HG03342 (cell line): ENCODE measurements around the gene RNF5.
"Not testable (repeated sequence)": the region's sequence is repeated elsewhere in the genome, so short reads cannot be mapped to it uniquely, and the experiment has no call there.

Experiments used
- ATAC-seq: cut with Tn5 transposase; IDR thresholded peaks from one replicate; pipeline ENCODE4 v1.9.1; 2021; ENCODE audit warnings: mild to moderate bottlenecking, moderate library complexity; ENCODE audit not compliant: unreplicated experiment

RNF5 gene

DNA sequence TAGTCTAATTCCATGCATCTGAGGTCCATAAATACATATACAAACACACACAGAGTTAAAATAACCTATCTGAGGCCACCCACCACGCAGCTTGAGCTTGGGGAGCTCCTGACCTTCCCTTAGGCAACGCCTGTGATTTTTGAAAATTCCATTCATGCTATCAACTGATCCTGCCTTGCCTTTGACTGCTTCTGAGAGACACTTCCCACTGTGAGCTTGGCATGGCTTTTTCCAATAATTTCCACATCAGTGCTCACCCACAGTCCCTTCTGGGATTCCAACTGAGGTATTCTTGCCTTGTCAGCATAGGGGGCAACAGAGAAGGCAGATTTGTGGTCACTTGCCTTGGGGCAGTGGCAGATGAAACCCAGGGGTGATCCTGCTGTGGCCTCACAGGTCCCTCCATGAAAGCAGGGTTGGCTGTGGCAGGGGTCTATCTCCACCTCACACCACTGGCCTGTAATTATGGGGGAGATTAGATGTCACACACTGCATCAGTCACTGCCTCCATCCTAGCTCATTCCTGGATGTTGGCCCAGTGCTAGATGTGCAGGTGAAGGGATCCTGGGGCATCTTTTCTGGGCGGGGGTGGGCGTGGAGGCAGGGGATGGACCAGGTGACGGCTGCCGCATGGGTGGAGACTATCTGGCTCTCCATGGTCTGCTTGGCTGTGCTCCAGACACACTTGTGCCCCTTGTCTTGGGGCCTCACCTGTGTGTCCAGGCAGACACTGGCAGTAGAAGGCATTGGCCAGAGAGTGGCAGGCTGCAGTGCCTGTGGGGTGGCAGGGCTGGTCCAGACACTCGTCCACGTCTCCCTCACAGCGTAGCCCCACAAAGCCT, 25.4 kb downstream of the RNF5 start:
- ATAC-seq, result no peak

DNA sequence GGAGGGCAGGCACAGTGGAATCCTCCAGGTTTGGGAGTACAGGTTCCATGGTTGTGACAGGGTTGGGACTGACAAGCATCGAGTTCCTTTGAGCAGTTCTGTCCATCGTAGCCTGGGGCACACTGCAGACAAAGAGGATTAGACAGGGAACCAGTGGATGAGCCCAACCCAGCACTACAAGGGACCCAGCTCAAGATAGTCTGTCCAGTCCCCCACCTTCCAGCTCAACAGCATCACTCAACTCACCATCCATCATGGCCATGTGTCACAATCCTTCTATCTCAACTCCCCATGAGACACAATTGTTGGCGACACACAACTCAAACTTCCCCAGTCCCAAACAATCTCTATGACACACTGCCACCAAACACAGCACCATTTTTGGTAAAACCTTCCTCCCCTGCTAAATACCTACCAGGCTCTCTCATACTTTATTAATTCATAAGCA, 26.1 kb downstream of the RNF5 start:
- no peak for ATAC-seq

DNA sequence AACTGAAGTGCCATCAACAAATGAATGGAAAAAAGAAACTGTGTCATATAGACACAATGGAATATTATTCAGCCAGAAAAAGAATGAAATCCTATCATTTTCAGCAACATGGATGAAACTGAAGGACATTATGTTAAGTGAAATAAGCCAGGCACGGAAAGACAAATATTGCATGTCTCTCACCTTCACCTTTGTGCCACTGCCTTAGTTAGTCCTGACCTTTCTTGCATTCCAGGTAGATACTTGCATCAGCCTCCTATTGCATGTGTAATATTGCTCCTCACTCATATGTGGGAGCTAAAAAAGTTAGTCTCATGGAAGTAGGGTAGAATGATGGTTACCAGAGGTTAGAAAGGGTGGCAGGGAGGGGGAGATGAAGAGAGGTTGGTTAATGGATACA, 30.8 kb downstream of the RNF5 start:
- ATAC-seq, result no peak

DNA sequence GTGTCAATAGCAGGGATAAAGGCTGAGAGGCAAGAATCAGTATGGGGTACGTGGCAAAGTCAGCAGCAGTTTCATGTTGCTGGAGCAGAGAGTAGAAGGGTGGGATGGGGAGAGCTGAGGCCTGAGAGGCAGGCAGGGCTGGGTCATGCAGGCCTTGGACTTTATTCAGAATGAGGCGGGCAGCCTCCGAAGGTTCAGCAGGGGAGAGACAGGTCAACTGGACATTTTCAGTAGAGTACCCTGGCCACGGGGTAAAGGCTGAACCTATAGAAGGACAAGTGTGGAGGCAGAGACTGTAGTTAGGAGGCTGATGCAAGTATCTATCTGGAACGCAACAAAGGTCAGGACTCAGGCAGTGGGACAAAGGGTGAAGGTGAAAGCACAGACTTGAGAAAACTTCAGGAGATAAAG, 32.0 kb downstream of the RNF5 start:
- ATAC-seq, result no peak

DNA sequence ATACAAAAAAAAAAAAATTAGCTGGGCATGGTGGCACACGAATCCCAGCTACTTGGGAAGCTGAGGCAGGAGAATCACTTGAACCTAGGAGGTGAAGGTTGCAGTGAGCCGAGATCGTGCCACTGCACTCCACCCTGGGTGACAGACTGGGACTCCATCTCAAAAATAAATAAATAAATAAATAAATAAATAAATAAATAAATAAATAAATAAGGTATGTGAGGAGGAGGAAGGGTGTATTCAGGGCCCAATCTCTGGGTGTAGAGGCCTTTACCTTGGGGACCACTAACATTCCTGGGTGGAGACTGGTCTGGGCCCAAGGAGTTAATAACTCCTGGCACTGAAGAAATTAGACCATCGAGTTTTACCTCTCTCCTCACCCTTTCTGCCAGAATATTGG, 33.2 kb downstream of the RNF5 start:
- not testable (repeated sequence) for ATAC-seq

DNA sequence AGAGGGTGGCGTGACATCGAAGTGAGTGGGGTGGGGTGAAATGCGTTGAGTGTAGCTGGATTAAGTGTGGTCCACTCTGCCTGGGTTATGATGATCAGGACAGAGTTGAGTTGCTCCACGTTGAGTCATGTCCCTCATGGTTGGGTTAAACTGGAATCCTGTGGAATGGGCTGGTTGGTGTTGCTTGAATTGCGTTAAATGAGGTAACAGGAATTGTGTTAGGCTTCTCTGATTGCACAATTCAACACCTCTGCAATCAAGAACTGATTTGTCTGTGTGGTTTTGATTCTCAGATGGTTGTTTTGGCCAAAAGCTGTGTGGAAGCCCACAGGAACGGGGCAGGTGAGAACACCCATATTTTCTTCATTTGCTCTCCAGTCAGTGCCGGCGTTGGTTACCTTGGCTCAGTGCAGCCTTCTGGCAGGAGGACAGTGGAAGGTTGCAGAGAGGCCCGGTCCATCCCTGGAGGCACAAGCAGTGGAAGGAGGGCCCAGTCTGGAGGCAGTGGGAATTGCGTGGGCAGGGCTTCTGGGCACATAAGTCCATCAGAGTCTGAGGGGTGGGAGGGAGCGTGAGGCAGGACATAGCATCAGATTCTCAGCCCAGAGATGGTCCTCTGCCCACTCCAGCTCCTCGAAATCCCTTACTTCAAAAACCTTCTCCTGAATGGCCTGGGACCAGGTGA, 34.0 kb downstream of the RNF5 start:
- no peak for ATAC-seq

DNA sequence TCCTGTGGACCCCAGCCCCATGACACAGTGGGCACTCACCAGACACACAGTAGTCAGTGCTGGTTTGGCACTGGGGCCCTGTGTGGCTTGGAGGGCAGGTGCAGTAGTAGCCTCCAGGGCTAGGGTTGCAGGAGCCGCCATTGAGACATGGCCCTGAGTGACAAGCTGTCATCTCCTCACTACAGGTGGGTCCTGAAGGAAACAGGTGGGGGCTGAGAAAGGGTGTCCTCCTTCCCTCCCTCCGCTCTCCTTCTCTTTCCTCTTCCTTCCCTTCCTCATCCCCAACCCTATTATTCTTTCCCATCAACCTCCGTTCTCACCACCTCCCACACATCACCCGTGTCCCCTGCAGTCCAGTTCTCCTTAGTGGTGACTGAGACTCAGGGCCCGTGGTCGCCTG, 35.4 kb downstream of the RNF5 start:
- no peak for ATAC-seq

DNA sequence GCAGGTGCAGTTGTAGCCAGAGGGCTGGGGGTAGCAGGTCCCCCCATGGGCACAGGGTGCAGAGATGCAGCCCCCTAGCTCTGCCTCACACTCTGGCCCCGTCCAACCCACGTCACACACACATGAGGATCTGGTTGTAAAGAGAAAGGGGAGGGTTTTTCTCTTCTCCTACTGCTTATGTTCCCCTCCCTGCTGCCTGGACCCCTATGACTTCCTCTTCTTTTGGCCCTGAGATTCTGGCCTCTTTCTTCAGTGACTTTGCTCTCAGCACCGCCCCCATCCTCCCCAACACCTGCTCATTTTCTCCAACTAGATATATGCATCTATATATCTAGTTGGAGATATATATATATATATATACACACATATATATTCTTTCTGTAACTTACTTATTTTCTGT, 35.9 kb downstream of the RNF5 start:
- no peak for ATAC-seq

DNA sequence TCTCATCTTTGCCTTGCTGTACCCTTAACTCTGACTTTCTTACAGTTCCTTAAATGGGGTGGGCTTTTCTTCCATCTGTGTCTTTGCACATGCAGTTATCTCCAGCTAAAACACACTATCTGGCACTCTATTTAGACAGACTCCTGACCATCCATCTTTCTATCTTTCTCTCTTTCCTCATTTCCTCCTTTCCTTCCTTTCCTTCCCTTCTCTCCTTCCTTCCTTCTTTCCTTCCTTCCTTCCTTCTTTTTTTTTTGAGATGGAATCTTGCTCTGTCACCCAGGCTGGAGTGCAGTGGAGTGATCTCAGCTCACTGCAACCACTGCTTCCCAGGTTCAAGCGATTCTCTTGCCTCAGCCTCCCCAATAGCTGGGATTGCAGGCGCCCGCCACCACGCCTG, 37.4 kb downstream of the RNF5 start:
- no peak for ATAC-seq

DNA sequence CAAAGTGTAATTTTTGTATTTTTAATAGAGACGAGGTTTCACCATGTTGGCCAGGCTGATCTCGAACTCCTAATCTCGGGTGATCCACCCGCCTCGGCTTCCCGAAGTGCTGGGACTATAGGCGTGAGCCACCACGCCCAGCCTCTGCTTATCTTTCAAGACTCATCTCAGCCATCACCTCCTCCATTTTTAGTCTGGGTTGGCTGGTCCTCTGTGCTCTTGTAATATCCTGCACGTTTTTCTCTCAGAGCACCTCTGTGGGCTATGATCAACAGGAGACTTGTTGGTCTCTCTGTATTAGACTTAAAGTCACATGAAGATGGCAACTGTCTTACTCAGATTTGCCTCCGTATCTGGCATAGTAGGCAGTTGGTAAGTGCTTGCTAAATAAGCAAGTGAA, 38.1 kb downstream of the RNF5 start:
- ATAC-seq, result no peak

DNA sequence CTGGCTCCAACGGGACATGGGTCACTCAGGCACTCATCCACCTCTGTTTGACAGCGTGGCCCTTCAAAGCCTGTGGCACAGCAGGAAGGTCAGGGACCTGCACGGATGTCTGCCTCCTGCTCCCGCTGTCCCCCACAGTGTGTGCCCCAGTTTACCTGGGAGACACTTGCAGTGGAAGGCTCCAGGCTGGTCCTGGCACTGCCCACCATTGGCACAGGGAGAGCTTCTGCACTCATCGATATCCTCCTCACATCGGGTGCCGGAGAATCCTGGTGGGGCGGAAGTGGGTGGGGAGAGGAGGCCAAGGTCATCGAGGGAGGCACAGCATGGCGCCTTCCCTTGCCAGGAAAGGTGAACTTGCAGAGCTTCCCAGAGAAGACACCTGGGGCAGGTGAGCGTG, 38.8 kb downstream of the RNF5 start:
- ATAC-seq, result no peak

DNA sequence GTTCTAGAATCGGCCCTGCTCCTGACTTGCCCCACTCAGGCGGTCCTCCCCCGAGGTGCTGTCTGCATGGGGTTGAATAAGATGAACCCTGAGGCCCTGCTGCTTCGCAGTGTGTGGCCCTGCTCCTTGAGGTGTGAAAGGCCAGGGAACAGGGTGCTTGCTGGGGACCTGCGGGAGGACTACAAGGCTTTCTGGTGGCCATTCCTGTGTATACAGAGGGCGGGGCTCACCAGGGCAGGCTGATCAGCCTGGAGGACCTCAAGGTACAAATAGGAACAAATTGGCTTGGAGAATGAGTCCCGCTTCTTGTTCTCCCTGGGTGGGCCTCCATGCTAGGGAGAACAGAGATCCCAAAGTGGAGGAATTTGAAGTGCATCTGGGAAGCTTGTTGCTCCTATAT, 40.0 kb downstream of the RNF5 start:
- no peak for ATAC-seq

DNA sequence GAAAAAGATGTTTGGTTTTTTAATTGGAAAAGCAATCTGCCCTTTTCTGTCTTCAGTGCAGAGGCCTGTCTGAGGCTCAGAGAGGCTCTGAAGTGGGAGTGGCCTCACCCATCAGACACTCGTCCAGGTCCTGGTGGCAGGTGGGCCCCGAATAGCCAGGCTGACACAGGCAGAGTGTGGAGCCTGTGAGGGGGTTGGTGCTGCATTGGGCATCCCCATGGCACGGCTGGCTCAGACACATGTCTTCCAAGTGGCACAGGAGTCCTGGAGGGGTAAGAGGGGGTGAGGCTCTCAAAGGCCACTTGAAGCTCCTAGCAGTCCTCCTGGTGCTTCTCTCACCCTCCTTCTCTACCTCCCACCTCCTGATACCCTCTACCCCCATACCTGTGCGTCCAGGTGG, 41.8 kb downstream of the RNF5 start:
- ATAC-seq, result no peak

DNA sequence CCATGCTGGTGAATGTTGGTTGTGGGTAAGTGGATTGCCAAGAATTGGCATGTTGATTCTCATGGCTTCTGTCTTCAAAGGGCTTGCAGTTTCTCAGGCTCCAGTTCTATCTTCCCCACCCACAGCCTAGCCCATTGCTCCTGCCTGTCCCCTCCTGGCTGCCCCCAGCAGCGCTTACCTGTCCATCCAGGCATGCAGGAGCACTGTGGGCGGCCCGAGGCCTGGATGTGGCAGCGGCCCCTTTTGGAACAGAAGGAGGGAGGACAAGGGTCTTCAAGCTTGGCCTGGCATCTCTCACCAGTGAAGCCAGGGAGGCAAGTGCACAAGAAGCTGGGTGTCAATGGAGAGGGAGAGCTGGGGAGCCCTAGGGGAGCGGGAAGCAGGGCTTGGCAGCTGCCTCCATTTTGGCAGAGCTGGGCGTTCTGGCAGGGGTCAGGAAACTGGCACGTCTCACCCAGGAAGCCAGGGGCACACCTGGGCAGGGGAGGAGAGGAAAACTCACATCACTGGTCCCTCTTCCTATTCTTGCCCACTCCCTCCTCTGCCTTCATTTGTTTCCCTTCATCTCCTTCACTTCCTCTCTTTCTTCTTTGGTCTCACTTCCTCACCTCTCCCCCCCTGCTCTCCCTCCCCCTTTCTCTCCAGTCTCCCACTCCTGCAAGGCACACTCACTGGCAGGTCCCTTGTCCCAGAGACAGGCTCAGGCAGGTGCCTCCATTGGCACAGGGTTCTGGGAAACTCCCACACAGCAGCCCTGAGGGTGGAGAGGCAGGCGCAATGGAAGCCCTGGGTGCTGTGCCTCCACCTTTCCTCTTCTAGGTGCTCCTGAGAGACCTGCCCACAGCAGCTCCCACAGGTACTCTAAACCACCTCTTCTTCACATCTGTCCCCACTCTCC, 44.4 kb downstream of the RNF5 start:
- ATAC-seq, result no peak

DNA sequence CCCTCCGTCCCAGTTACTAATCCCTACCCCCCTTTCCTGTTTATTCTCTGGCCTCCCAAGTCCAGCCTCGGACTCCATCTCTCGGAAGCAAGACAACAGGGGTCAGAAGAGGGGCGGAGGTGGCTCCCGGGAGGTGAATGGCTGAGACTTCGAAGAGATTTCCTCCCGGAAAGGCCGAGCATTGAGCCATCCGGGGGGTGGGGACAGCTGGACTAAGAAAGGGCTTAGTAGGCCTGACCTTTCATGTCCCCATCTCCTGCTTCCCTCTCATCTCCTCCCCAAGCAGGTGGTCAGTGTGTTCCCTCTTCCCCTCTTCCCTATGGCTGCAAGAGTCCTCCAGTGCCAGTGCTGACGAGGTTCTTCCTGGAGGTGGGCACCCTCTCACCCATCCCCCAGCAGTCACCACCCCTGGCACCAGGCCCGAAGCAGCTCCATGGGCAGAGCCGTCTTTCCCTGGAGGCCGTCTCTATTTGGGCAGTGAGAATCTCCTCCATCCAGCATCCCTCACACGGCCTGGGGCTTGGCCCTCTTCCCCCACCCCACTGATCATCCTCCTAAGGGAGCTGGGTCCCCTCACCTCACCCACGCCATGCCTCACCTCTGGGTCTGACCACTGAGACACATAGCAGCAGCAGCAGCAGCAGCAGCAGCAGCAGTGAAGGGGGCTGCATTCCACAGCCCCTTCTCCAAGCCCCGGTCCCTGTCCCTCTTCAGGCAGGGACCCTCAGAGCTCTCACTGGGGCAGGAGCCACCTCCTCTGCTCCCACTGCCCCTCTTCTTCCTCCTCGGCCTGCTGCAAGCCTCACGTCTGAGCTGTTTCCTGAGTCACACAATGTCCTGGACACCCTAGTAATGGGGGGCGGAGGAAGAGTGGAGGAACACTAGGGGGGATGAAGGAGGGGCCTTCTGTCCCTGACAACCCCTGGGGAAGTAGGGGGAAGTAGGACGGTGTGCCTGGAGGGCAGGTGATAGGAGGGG, 45.3 kb downstream of the RNF5 start, which contains the start of gene NOTCH4:
Gene NOTCH4 (minus strand): TSS at position 810 of the 978 bp plus-strand sequence. CDS start 139 bp downstream, at position 671.
- no peak for ATAC-seq

DNA sequence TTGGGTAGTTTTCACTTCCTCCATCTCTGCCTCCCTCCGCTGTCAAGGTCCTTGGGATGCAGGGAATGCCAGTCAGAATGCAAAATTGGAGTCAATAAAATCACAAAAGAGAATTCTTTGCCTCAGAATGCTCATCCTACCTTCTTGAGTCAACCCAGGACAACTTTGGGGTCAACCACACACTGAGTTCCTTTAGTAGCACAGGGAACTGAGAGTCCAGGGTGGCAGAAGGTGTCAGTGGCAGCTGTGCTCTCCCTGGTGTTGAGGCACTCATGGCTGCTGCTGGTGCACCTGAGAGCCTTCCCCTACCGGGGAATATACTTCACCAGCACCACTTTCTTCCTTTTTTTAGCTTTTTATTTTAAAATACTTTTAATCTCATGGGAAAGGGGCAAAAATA, 46.5 kb downstream of the RNF5 start:
- ATAC-seq, result no peak

DNA sequence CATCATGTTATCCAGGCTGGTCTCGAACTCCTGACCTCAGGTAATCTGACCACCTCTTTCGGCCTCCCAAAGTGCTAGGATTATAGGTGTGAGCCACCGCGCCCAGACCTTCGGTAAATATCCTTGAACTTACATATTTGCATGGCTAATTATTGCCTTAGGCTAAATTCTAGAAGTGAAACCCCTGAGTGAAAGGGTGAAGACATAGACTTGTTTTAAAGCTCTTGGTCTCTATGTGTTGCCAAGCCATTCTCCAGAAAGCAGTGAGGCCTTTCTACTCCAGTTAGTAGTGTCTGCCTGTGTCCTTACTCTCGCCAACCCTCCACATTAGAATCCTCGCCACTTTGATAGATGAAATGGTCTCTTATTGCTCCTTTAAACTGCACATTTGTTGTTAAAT, 48.2 kb downstream of the RNF5 start:
- ATAC-seq, result no peak
